GM19351 (cell line): ENCODE results near the gene MAP1LC3A.
"Not testable (repeated sequence)": the region's sequence is repeated elsewhere in the genome, so short reads cannot be mapped to it uniquely, and the experiment has no call there.

Experiments
- ATAC-seq: cut with Tn5 transposase; IDR thresholded peaks from one replicate; pipeline ENCODE4 v1.9.1; 2021; ENCODE audit warnings: mild to moderate bottlenecking, moderate library complexity; ENCODE audit not compliant: unreplicated experiment

MAP1LC3A gene

GRCh38 chr20:34558320-34559218 is at the start of gene MAP1LC3A:
Gene MAP1LC3A, plus strand, starts transcription at chr20:34558718. Its CDS starts 151 bp downstream, at chr20:34558869.
- peak; percentile 62 for ATAC-seq

GRCh38 chr20:34510575-34510974 is 47.9 kb upstream of the MAP1LC3A start:
- ATAC-seq: no peak

GRCh38 chr20:34511891-34512265 is 46.6 kb upstream of the MAP1LC3A start:
- ATAC-seq: no peak

GRCh38 chr20:34512266-34512954 is 46.1 kb upstream of the MAP1LC3A start:
- no peak for ATAC-seq

- ATAC-seq: no peak
These were observed 45.5 kb upstream of the MAP1LC3A start for GRCh38 chr20:34512955-34513419.

GRCh38 chr20:34514034-34514433 is 44.5 kb upstream of the MAP1LC3A start:
- not testable (repeated sequence) for ATAC-seq

- no peak for ATAC-seq
These were observed 43.5 kb upstream of the MAP1LC3A start for GRCh38 chr20:34514897-34515483.

GRCh38 chr20:34515484-34516246 is 42.9 kb upstream of the MAP1LC3A start:
- ATAC-seq: peak; percentile 64

- ATAC-seq: peak; percentile 63
These were observed 42.0 kb upstream of the MAP1LC3A start, which contains the start of gene DYNLRB1 for GRCh38 chr20:34516247-34517113. Gene DYNLRB1, plus strand, starts transcription at chr20:34516422. Its CDS starts 37 bp downstream, at chr20:34516459.

- no peak for ATAC-seq
These were observed 41.4 kb upstream of the MAP1LC3A start for GRCh38 chr20:34517114-34517505.

- not testable (repeated sequence) for ATAC-seq
These were observed 39.7 kb upstream of the MAP1LC3A start for GRCh38 chr20:34518863-34519262.

GRCh38 chr20:34519841-34520240 is 38.7 kb upstream of the MAP1LC3A start:
- not testable (repeated sequence) for ATAC-seq

- ATAC-seq: no peak
These were observed 35.3 kb upstream of the MAP1LC3A start for GRCh38 chr20:34522969-34523871.

- ATAC-seq: no peak
These were observed 34.1 kb upstream of the MAP1LC3A start for GRCh38 chr20:34524426-34524825.

GRCh38 chr20:34525342-34525708 is 33.2 kb upstream of the MAP1LC3A start:
- ATAC-seq: no peak

GRCh38 chr20:34525709-34526416 is 32.7 kb upstream of the MAP1LC3A start:
- no peak for ATAC-seq

- no peak for ATAC-seq
These were observed 32.1 kb upstream of the MAP1LC3A start for GRCh38 chr20:34526466-34526865.

GRCh38 chr20:34527016-34527415 is 31.5 kb upstream of the MAP1LC3A start:
- ATAC-seq: no peak
